H1 (cell line): ENCODE results near the gene CASQ1. TPM values are rescaled to one million over a fixed set of nuclear protein-coding genes. Genes with fewer than 3 reads are reported as not detected.

ENCODE experiments used
- CTCF ChIA-PET: fragments of 300-600 bp; sonication (Branson Sonifier 250); formaldehyde crosslinking; loops from one replicate; lab custom pipeline; 2021; ENCODE audit not compliant: partially characterized antibody; lab: Charles Lee
- POLR2A ChIA-PET: fragments of 300-600 bp; sonication (Branson Sonifier 250); formaldehyde crosslinking; loops from one replicate; lab custom pipeline; 2021; ENCODE audit warnings: inconsistent platforms; ENCODE audit not compliant: partially characterized antibody; lab: Charles Lee
- DNase-seq, 2 experiments: peaks; one replicate each; pipeline versions ENCODE4 v3.0.0 to v3.0.0-alpha.2; 2010 to 2022; ENCODE audit warnings: low spot score in 2 of 2, low read depth in 1 of 2, mixed read lengths in 1 of 2
- FAIRE-seq: peaks from 2 replicates; lab custom pipeline; 2011; peaks lifted over from hg19 to GRCh38; lab: Jason Lieb, UNC
- H2AFZ ChIP-seq: 2 replicates; pipeline ENCODE4 v1.8.1; 2012; ENCODE audit warnings: low read length, inconsistent platforms
- H2AK5ac ChIP-seq: 2 replicates; pipeline ENCODE4 v1.6.1; 2013; ENCODE audit warnings: low read depth, low read length
- H2BK120ac ChIP-seq: replicated peaks from 2 replicates; pipeline ENCODE3; 2013; ENCODE audit warnings: low read depth, low read length, inconsistent platforms
- H2BK12ac ChIP-seq: 2 replicates; pipeline ENCODE4 v1.6.1; 2013; ENCODE audit warnings: low read depth, low read length
- H2BK15ac ChIP-seq: 2 replicates; pipeline ENCODE4 v1.6.1; 2013; ENCODE audit warnings: low read length
- H2BK20ac ChIP-seq: 2 replicates; pipeline ENCODE4 v1.6.1; 2013; ENCODE audit warnings: low read length
- H2BK5ac ChIP-seq: 2 replicates; pipeline ENCODE4 v1.6.1; 2013; ENCODE audit warnings: low read depth, low read length
- H3K14ac ChIP-seq: 2 replicates; pipeline ENCODE4 v1.6.1; 2013; ENCODE audit warnings: inconsistent platforms; ENCODE audit not compliant: insufficient read length
- H3K18ac ChIP-seq: 2 replicates; pipeline ENCODE4 v1.6.1; 2013; ENCODE audit warnings: low read length; ENCODE audit errors: extremely low read depth
- H3K23ac ChIP-seq: 2 replicates; pipeline ENCODE4 v1.6.1; 2013; ENCODE audit warnings: inconsistent platforms; ENCODE audit not compliant: insufficient read length
- H3K23me2 ChIP-seq: 2 replicates; pipeline ENCODE4 v1.6.1; 2013; ENCODE audit warnings: low read depth, low read length
- H3K27ac ChIP-seq: 2 replicates; pipeline ENCODE4 v1.6.1; 2011; ENCODE audit warnings: low read depth, low read length, inconsistent platforms
- H3K27me3 ChIP-seq, 4 experiments: replicated peaks in 1 of 4; 1 replicate in 1 of 4; 2 replicates in 3 of 4; pipeline versions ENCODE4 v1.6.1 to v1.8.1; 2011 to 2013; ENCODE audit warnings: low read length in 3 of 4, mild to moderate bottlenecking in 3 of 4, inconsistent platforms in 2 of 4, mixed read lengths in 2 of 4, moderate library complexity in 1 of 4; ENCODE audit not compliant: control insufficient read depth in 3 of 4, insufficient read depth in 3 of 4; ENCODE audit errors: extremely low read depth in 1 of 4
- H3K36me3 ChIP-seq, 4 experiments: 2 replicates each; pipeline versions ENCODE4 v1.6.1 to v1.8.1; 2011 to 2013; ENCODE audit warnings: mild to moderate bottlenecking in 4 of 4, low read length in 3 of 4, moderate library complexity in 2 of 4, control low read depth in 1 of 4, inconsistent platforms in 1 of 4; ENCODE audit not compliant: insufficient read depth in 4 of 4, control insufficient read depth in 2 of 4
- H3K4ac ChIP-seq: replicated peaks from 2 replicates; pipeline ENCODE3; 2013; ENCODE audit warnings: low read length, low read depth, mixed read lengths, inconsistent platforms; ENCODE audit not compliant: insufficient read length
- H3K4me1 ChIP-seq, 4 experiments: replicated peaks in 1 of 4; 1 replicate in 1 of 4; 2 replicates in 3 of 4; pipeline versions ENCODE4 v1.6.1 to v1.8.1; 2011 to 2013; ENCODE audit warnings: low read length in 3 of 4, inconsistent platforms in 2 of 4, mixed read lengths in 1 of 4; ENCODE audit not compliant: insufficient read depth in 4 of 4, control insufficient read depth in 3 of 4
- H3K4me2 ChIP-seq, 2 experiments: 2 replicates each; pipeline versions ENCODE4 v1.6.1 to v1.8.1; 2011 to 2013; ENCODE audit warnings: low read depth in 2 of 2, low read length in 2 of 2, control low read depth in 1 of 2, inconsistent platforms in 1 of 2, mild to moderate bottlenecking in 1 of 2; ENCODE audit not compliant: insufficient read depth in 1 of 2
- H3K4me3 ChIP-seq, 4 experiments: fragments of 200-600, 300-600 bp in 1 of 4; sonication (generic), shearing (Covaris generic), sonication (Bioruptor Twin) in 1 of 4; 2 replicates each; pipeline versions ENCODE4 v1.5.1 to v1.8.1; 2011 to 2016; ENCODE audit warnings: low read length in 4 of 4, low read depth in 3 of 4, control low read depth in 2 of 4, inconsistent platforms in 2 of 4, mild to moderate bottlenecking in 2 of 4, mixed read lengths in 1 of 4, moderate library complexity in 1 of 4; ENCODE audit not compliant: insufficient read depth in 2 of 4; ENCODE audit errors: extremely low read depth in 1 of 4
- H3K56ac ChIP-seq: replicated peaks from 2 replicates; pipeline ENCODE3; 2013; ENCODE audit warnings: low read depth, mild to moderate bottlenecking, mixed read lengths, low read length, inconsistent platforms; ENCODE audit not compliant: insufficient read length
- H3K79me1 ChIP-seq: 2 replicates; pipeline ENCODE4 v1.6.1; 2013; ENCODE audit warnings: low read depth, low read length, control low read depth
- H3K79me2 ChIP-seq, 2 experiments: 2 replicates each; pipeline versions ENCODE4 v1.6.1 to v1.8.1; 2012 to 2013; ENCODE audit warnings: low read length in 2 of 2, mild to moderate bottlenecking in 2 of 2, inconsistent platforms in 1 of 2; ENCODE audit not compliant: insufficient read depth in 2 of 2, control insufficient read depth in 1 of 2
- H3K9ac ChIP-seq, 4 experiments: replicated peaks in 1 of 4; 1 replicate in 1 of 4; 2 replicates in 3 of 4; pipeline versions ENCODE4 v1.6.1 to v1.8.1; 2011 to 2013; ENCODE audit warnings: low read depth in 3 of 4, low read length in 3 of 4, control low read depth in 2 of 4, mild to moderate bottlenecking in 2 of 4, moderate library complexity in 2 of 4, inconsistent platforms in 1 of 4; ENCODE audit errors: extremely low read depth in 1 of 4
- H3K9me3 ChIP-seq, 2 experiments: 2 replicates each; pipeline versions ENCODE4 v1.6.1 to v1.8.1; 2012 to 2013; ENCODE audit warnings: mild to moderate bottlenecking in 2 of 2, moderate library complexity in 2 of 2, control low read depth in 1 of 2, inconsistent platforms in 1 of 2, low read depth in 1 of 2, low read length in 1 of 2, mixed read lengths in 1 of 2; ENCODE audit not compliant: insufficient read depth in 2 of 2
- H4K20me1 ChIP-seq, 2 experiments: replicated peaks in 1 of 2; 2 replicates each; pipeline versions ENCODE3 to v1.8.1; 2011 to 2013; ENCODE audit warnings: inconsistent platforms in 2 of 2, low read length in 2 of 2, mild to moderate bottlenecking in 1 of 2; ENCODE audit not compliant: insufficient read depth in 2 of 2, control insufficient read depth in 1 of 2
- H4K5ac ChIP-seq: 2 replicates; pipeline ENCODE4 v1.6.1; 2013; ENCODE audit warnings: low read length, low read depth, mixed read lengths, inconsistent platforms; ENCODE audit not compliant: insufficient read length
- H4K8ac ChIP-seq: 2 replicates; pipeline ENCODE4 v1.8.0; 2013; ENCODE audit warnings: mild to moderate bottlenecking, moderate library complexity, low read length, inconsistent platforms; ENCODE audit not compliant: insufficient read depth; ENCODE audit errors: extremely low read depth
- H4K91ac ChIP-seq: replicated peaks from 2 replicates; pipeline ENCODE3; 2013; ENCODE audit warnings: low read length, mixed read lengths, inconsistent platforms; ENCODE audit not compliant: insufficient read length
- JUN ChIP-seq: IDR thresholded peaks from 2 replicates; pipeline ENCODE4 v1.6.1; 2011; ENCODE audit warnings: low read depth, mild to moderate bottlenecking, improper control_type of control experiment, low read length
- WGBS, 2 experiments: shearing (Covaris generic) in 1 of 2; methylation state at CpG; one replicate each; pipeline versions ENCODE4 v1.1.6 to v1.1.7; 2013 to 2015; ENCODE audit warnings: low lambda C conversion rate in 2 of 2, mixed read lengths in 2 of 2, inconsistent platforms in 1 of 2, low coverage in 1 of 2, missing lambda C conversion rate in 1 of 2; ENCODE audit not compliant: insufficient replicate concordance in 2 of 2, insufficient coverage in 1 of 2, insufficient read length in 1 of 2; ENCODE audit errors: extremely low coverage in 1 of 2, missing lambda C conversion rate in 1 of 2; 5-methylcytosine and 5-hydroxymethylcytosine counted together
- polyA plus RNA-seq, 7 experiments: library from polyadenylated mRNA; depleted of rRNA in 3 of 7; stranded (reverse) in 5 of 7; unstranded in 2 of 7; fragments of >200 nt in 5 of 7; fragments of 200-250 nt in 2 of 7; gene quantifications; 1 replicate in 5 of 7; 2 replicates in 1 of 7; 4 replicates in 1 of 7; pipeline versions ENCODE4 v1.2.1 to v1.2.3, GENCODE V29; 2011 to 2013; ENCODE audit warnings: missing spikeins in 2 of 7, mixed read lengths in 2 of 7
- total RNA-seq: library from RNA; stranded (reverse); fragmentation: NEBNext Ultra II Directional; extraction: Animal tissue kit (Norgen Biotek cat#: 25700); gene quantifications from 2 replicates; pipeline ENCODE4 v1.2.1, GENCODE V29; 2021

CASQ1 gene
- total and polyA plus RNA-seq, 2 of the 8 experiments (the other 6 are each of a cell fraction or from before 2014, with no cell fraction given) = 0.80 to 1.3 TPM

GRCh38 chr1:160191756-160192155 is 1.4 kb downstream of the CASQ1 start:
- Histone ChIP-seq H4K8ac (no peak overlapping the region; the same call in none of the 2 replicates), H3K27me3 (no peaks in the 10 kb centered on the region; a peak in 1 of 7 replicates), H2BK20ac (no peak overlapping the region; the same call in 1 of the 2 replicates), H3K9ac (no peak overlapping the region), H4K20me1 (peaks cover 0 to 9% of the 10 kb centered on the region in 2 experiments), H3K79me2 (no peaks in the 10 kb centered on the region), H3K23ac (no peak overlapping the region), H3K23me2 (peaks cover 10% of the 10 kb centered on the region), H2BK120ac (peak overlapping the region; percentile 74), H3K36me3 (no peaks in the 10 kb centered on the region; a peak in 1 of 8 replicates), H3K4me3 (no peak overlapping the region), H2BK5ac (peak overlapping the region; percentile 73; the same call in 1 of the 2 replicates), H3K4ac (peak overlapping the region; percentile 75), H3K56ac (no peak overlapping the region), H2AFZ (no peak overlapping the region), H3K79me1 (peaks cover 4% of the 10 kb centered on the region; the same call in 1 of the 2 replicates), H3K4me2 (no peak overlapping the region), H3K18ac (no peak overlapping the region), H3K14ac (no peak overlapping the region), H4K91ac (peak overlapping the region; percentile 49), H3K9me3 (no peaks in the 10 kb centered on the region), H2BK15ac (peak overlapping the region; percentile 73; the same call in 1 of the 2 replicates), H2AK5ac (peak overlapping the region; percentile 91; the same call in 1 of the 2 replicates), H3K27ac (no peak overlapping the region), H3K4me1 (peaks cover 3 to 26% (median 8%) of the 10 kb centered on the region in 4 experiments; a peak in 6 of 7 replicates), H4K5ac (no peak overlapping the region), H2BK12ac (peak overlapping the region; percentile 98)
- no peak for TF ChIP-seq JUN
- POLR2A ChIA-PET = interaction anchor here (1.0 to 5.9 kb wide), 7 partner anchors 15 to 75 kb away, joined by 3 to 61 read pairs (median 7); partner anchors contain the start of gene PEA15
- FAIRE-seq (no peak), DNase-seq (no peak)
- 95% methylated on average over 3 of the region's 3 CpGs; no CpG with 5 or more reads in 1 of the 2 experiments for WGBS, 2 experiments
- CTCF ChIA-PET = interaction anchor here (1.2 to 8.6 kb wide), 20 partner anchors 11 to 185 kb away, joined by 3 to 195 read pairs (median 10); partner anchors contain the start of genes ATP1A2, KCNJ9 and PEA15
